COLO668 (cell line): ENCODE data around the gene PRM1.

ENCODE experiments used
- DNase-seq: peaks from one replicate; lab custom pipeline; 2025; ENCODE audit not compliant: unreplicated experiment; lab: John Stamatoyannopoulos, UW

The PRM1 gene

GRCh38 chr16:11254913-11255736, 26.0 kb downstream of the PRM1 start:
- peak; percentile 82 for DNase-seq

- no peak for DNase-seq
Measured at GRCh38 chr16:11253995-11254912, 26.9 kb downstream of the PRM1 start.

DNA sequence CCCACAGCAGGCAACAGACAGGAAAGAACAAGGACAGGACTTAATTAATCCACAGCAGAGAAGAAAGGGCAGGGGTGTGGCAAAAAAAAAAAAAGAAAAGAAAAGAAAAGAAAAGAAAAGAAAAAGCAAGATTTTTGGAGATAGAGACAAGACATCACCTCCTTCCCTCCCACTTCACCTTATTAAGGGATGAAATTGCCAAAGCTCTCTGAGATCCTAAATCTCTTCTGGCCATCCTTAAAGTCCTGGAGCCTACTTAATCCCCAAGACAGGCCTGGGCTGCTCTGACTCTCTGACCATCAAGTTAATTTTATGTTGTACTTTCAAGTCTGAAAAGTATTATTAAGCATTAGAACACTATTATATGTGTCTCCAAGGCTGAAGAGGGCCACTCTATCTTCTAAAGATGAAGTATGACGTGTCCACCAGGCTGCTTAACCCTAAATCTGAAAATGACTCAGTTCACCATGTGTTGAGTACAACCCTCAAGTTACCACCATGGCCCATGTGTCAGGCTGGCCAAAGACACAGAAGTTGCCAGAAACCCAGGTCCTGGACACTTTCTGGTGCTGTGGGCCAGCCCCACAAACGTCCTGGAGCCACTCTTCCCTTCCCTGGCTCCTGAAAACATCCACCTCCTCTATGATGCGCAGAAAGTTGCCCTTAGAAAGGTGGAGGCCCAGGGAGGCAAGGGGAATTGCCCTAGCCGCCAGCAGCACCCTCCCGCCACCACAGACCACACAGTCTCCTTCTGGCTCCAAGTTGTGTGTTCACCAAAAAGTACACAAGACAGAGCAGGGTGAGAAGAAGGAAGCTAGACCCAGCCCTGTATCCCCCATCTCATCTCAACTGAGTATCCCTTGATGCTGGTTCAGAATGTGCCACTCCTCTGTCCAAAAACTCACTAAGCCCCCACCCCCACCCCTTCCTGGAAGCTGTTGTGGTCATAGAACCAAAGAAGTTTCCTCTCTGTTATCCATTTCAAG, 27.8 kb downstream of the PRM1 start:
- DNase-seq: no peak

GRCh38 chr16:11252482-11252931, 28.6 kb downstream of the PRM1 start:
- DNase-seq: no peak

DNA sequence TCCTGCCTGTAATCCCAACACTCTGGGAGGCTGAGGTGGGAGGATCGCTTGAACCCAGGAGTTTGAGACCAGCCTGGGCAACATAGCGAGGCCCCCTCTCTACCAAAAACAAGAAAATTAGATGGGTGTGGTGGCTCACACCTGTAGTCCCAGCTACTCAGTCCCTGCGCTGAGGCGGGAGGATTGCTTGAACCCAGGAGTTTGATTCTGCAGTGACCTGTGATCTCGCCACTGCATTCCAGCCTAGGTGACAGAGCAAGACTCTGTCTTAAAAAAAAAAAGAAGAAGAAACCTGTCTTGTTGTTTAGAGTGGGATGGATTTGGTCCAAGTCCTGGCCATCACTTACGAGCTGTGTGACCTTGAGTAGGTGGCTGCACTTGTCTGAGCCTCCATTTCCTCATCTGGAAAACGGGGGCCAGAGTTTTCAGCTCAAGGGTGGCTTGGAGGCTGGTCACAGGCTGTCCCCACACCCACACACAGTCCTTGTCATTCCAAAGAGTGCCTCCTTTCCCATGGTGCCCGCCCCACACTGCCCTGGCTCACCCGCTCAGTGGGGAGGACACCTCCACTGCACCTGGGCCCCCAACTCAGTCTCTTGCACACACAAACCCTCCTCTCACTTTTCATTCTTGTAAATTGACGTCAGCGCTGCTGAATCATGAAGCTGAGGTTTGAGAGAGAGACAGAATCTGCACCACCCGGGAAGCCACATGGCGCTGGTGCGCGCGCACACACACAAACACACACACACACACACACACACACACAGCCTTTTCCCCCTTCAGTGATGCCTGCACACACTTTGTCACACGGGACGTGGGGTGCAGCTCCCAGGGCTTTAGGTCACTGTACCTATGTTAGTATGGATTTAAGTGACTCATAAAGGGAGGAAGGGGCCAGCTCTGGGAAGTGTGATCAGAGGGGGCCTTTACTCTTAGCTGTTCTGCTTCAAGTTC, 29.3 kb downstream of the PRM1 start:
- DNase-seq: no peak

- no peak for DNase-seq
Measured at GRCh38 chr16:11250786-11251524, 30.2 kb downstream of the PRM1 start.

DNA sequence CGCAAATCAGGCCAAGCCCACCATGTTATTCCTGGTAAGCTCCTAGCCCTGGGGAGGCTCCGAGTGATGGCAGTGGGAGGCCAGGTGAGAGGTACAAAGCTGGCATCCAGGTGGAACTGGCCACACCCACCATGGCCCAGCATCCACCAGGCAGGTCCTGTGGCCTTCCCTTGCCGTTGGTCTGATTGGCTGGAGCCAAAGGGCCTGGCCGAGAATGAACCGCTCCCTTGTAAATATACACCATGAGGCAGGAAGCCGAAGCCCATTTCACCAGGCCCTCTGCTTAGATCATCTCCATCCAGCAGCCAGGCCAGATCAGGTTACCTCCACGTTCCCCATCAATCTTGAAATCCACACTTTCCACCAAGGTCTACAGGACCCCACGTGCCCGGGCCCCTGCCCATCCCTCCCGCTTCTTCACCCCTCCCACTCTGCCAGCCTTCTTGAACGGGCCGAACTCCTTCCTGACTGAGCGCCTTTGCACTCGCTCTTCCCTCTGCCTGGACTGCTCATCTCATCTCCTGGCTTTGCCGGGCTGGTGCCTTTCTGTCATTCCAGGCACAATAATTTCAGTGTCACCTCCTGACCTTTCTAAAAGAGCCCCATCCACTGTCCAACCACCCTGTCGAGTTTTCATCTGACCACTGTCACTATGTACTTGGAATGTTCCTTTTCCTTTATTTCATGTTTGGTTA, 30.9 kb downstream of the PRM1 start:
- DNase-seq: peak; percentile 80

GRCh38 chr16:11249233-11250061, 31.7 kb downstream of the PRM1 start:
- no peak for DNase-seq

- no peak for DNase-seq
Measured at GRCh38 chr16:11248133-11248532, 33.0 kb downstream of the PRM1 start.

GRCh38 chr16:11245988-11246387, 35.1 kb downstream of the PRM1 start:
- no peak for DNase-seq

DNA sequence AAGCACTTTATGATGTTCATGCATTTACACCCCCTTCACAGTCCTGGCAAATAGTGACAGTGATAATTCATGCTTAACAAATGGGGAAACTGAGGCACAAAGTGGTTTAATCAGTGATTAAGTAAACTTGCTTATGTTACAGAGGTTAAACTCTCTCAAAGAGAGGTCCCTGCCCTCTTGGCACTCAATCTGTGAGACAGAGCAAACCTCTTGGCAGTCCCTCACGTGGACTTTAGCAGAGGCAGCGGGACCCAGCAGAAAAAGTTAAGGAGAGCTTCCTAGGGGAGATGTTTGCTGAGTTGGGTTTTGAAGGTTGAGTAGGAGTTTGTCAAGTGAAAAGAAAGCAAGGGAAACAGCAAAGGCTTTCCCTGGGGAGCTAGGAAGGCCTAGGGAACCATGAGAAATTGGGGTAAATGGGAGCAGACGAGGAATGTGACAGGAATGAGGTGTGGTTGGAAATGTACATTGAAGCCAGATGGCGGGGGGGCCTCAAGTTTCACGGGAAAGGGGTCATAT, 35.9 kb downstream of the PRM1 start:
- DNase-seq: no peak

- no peak for DNase-seq
Measured at GRCh38 chr16:11242658-11243057, 38.5 kb downstream of the PRM1 start.

GRCh38 chr16:11241480-11242204, 39.5 kb downstream of the PRM1 start:
- no peak for DNase-seq

- DNase-seq: peak; percentile 25
Measured at GRCh38 chr16:11240636-11241473, 40.3 kb downstream of the PRM1 start.
